Lung (tissue), 12 donors: ENCODE results near the gene CNIH3. TPM values are rescaled to one million over a fixed set of nuclear protein-coding genes. Genes with fewer than 3 reads are reported as not detected.

Source experiments
- ATAC-seq: fragments of 200-7000 bp; cut with Tn5 transposase; one replicate; pipeline ENCODE4 v1.9.1; 2020; ENCODE audit warnings: moderate number of reproducible peaks; ENCODE audit not compliant: insufficient read depth, low FRiP score
- DNase-seq, 3 donors: peaks; one replicate each; pipeline ENCODE4 v3.0.0-alpha.2; 2013 to 2017
- H3K27ac ChIP-seq, 2 donors: one replicate each; pipeline ENCODE4 v1.5.1; 2013; ENCODE audit warnings: mild to moderate bottlenecking in 2 of 2, moderate library complexity in 2 of 2, control low read depth in 1 of 2, inconsistent platforms in 1 of 2, low read depth in 1 of 2, low read length in 1 of 2
- H3K27me3 ChIP-seq, 3 donors: one replicate each; pipeline ENCODE4 v1.5.1; 2013; ENCODE audit warnings: low read length in 2 of 3; ENCODE audit not compliant: control insufficient read depth in 3 of 3, insufficient read depth in 3 of 3
- H3K36me3 ChIP-seq, 4 donors: one replicate each; pipeline ENCODE4 v1.5.1; 2013; ENCODE audit warnings: low read length in 4 of 4, mild to moderate bottlenecking in 1 of 4, moderate library complexity in 1 of 4; ENCODE audit not compliant: control insufficient read depth in 4 of 4, insufficient read depth in 4 of 4
- H3K4me1 ChIP-seq, 5 donors: one replicate each; pipeline ENCODE4 v1.5.1; 2013; ENCODE audit warnings: low read length in 5 of 5, mild to moderate bottlenecking in 2 of 5, moderate library complexity in 1 of 5; ENCODE audit not compliant: control insufficient read depth in 5 of 5, insufficient read depth in 5 of 5
- H3K4me3 ChIP-seq: one replicate; pipeline ENCODE4 v1.5.1; 2013; ENCODE audit warnings: mild to moderate bottlenecking, control low read depth, moderate library complexity
- H3K9ac ChIP-seq, 2 donors: one replicate each; pipeline ENCODE4 v1.5.1; 2013; ENCODE audit warnings: low read length in 2 of 2, control low read depth in 1 of 2; ENCODE audit not compliant: insufficient read depth in 1 of 2
- H3K9me3 ChIP-seq, 4 donors: one replicate each; pipeline ENCODE4 v1.5.1; 2013; ENCODE audit warnings: low read length in 3 of 4, mild to moderate bottlenecking in 1 of 4, moderate library complexity in 1 of 4; ENCODE audit not compliant: control insufficient read depth in 4 of 4, insufficient read depth in 3 of 4
- CTCF ChIP-seq: IDR thresholded peaks from 2 replicates; pipeline ENCODE4 v1.5.1; 2012; ENCODE audit warnings: mild to moderate bottlenecking; ENCODE audit errors: control extremely low read depth, extremely low read depth
- WGBS, 2 donors: extraction: QIAGEN DNeasy Blood & Tissue Kit; methylation state at CpG; one replicate each; pipeline ENCODE4 v1.1.7; 2013; 5-methylcytosine and 5-hydroxymethylcytosine counted together
- polyA plus RNA-seq, 2 donors: library from polyadenylated mRNA; stranded (reverse); fragments of 200-250 nt; gene quantifications; one replicate each; pipeline ENCODE4 v1.2.1, GENCODE V29; 2013
- total RNA-seq, 2 donors: library from RNA; depleted of rRNA in 1 of 2; stranded (reverse); fragments of >200 nt in 1 of 2; gene quantifications; one replicate each; pipeline ENCODE4 v1.2.1, GENCODE V29; 2014 to 2021
- donor health status: control.
- donor health status: control.
- donor health status: Bipolar disorder and iron deficiency.
- donor health status: healthy.
- donor health status: DM: yes; HTN: yes; CAD: no.

The CNIH3 gene
- total and polyA plus RNA-seq, 4 donors = 0.70 to 5.2 (median 2.9) TPM

GRCh38 chr1:224687465-224687864, 71.3 kb downstream of the CNIH3 start:
- ATAC-seq (no peak), DNase-seq (no peak)
- WGBS, 2 donors = 78 to 85% methylated on average over 4 of the region's 4 CpGs

GRCh38 chr1:224689374-224689773, 73.3 kb downstream of the CNIH3 start:
- no peaks in the 10 kb centered on the region for H3K36me3 ChIP-seq
- 72 to 79% methylated on average over 9 of the region's 9 CpGs for WGBS, 2 donors
- H3K9me3 ChIP-seq = peaks cover 0 to 5% (median 0%) of the 10 kb centered on the region in 4 donors
- H3K27ac ChIP-seq = no peak overlapping the region
- no peak for ATAC-seq
- H3K9ac ChIP-seq = no peak overlapping the region
- TF ChIP-seq CTCF = no peak
- H3K4me3 ChIP-seq = no peak overlapping the region
- no peak for DNase-seq
- H3K4me1 ChIP-seq = no peaks in the 10 kb centered on the region
- no peaks in the 10 kb centered on the region for H3K27me3 ChIP-seq

More at GRCh38 chr1:224687465-224687864, 71.3 kb downstream of the CNIH3 start:
- Histone ChIP-seq H3K27me3 (no peaks in the 10 kb centered on the region), H3K36me3 (no peaks in the 10 kb centered on the region), H3K4me1 (no peaks in the 10 kb centered on the region), H3K9ac (no peak overlapping the region), H3K27ac (no peak overlapping the region), H3K9me3 (peaks cover 0 to 2% (median 0%) of the 10 kb centered on the region in 4 donors), H3K4me3 (no peak overlapping the region)
- no peak for TF ChIP-seq CTCF

DNA sequence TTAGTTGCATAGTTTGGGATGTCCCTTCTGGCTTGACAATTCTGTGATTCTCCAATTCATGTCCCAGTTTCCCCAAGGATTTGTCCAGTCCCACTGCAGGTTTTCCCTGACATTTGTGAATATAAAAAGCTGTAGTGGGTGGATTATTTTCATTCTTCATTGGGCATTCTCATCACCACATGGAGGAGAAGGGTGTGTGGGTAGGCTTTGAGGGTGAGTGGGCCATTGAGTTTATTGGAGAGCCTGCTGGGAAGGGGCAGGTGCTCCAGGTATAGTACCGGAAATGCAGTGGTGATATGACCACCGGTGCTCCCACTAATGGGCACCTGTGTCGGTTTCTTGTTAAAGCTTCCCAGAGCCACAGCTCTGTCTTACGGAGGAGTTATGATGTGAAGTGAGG, 74.5 kb downstream of the CNIH3 start:
- WGBS, 2 donors = 92 to 93% methylated on average over 4 of the region's 4 CpGs
- H3K27ac ChIP-seq = no peak overlapping the region
- no peak overlapping the region for H3K4me3 ChIP-seq
- TF ChIP-seq CTCF = no peak
- H3K27me3 ChIP-seq = no peaks in the 10 kb centered on the region
- no peaks in the 10 kb centered on the region for H3K36me3 ChIP-seq
- DNase-seq (no peak), ATAC-seq (no peak)
- peaks cover 0 to 5% (median 0%) of the 10 kb centered on the region in 4 donors for H3K9me3 ChIP-seq
- no peaks in the 10 kb centered on the region for H3K4me1 ChIP-seq
- H3K9ac ChIP-seq = no peak overlapping the region

- no peak for DNase-seq
- WGBS, 2 donors = 68 to 82% methylated on average over 4 of the region's 4 CpGs
- peaks cover 0 to 5% (median 0%) of the 10 kb centered on the region in 4 donors for H3K9me3 ChIP-seq
Measured at GRCh38 chr1:224691148-224691925, 75.2 kb downstream of the CNIH3 start.

More at GRCh38 chr1:224691148-224691925, 75.2 kb downstream of the CNIH3 start:
- no peaks in the 10 kb centered on the region for H3K36me3 ChIP-seq
- no peak overlapping the region for H3K27ac ChIP-seq
- H3K4me3 ChIP-seq = no peak overlapping the region
- no peaks in the 10 kb centered on the region for H3K27me3 ChIP-seq
- no peaks in the 10 kb centered on the region for H3K4me1 ChIP-seq
- no peak for TF ChIP-seq CTCF
- no peak overlapping the region for H3K9ac ChIP-seq
- ATAC-seq = no peak
